ENCODE results near the gene TMCC1. TPM values are rescaled to one million over a fixed set of nuclear protein-coding genes. Genes with fewer than 3 reads are reported as not detected.
"Not testable (repeated sequence)": the region's sequence is repeated elsewhere in the genome, so short reads cannot be mapped to it uniquely, and the experiment has no call there.

The TMCC1 gene
- total RNA-seq, 2 experiments from 2014 or later: 15.2 TPM

- Mint-ChIP-seq H3K4me3 (no peak overlapping the region), H3K9me3 (no peaks in the 10 kb centered on the region), H3K4me1 (peaks cover 9% of the 10 kb centered on the region), H3K27me3 (no peaks in the 10 kb centered on the region), H3K27ac (no peak overlapping the region), H3K36me3 (no peaks in the 10 kb centered on the region)
- DNase-seq: no peak
Measured at GRCh38 chr3:129718201-129718600, 175.3 kb downstream of the TMCC1 start.

GRCh38 chr3:129715854-129716253 is 177.7 kb downstream of the TMCC1 start:
- H3K4me3 Mint-ChIP-seq: no peak overlapping the region
- DNase-seq: no peak
- H3K27me3 Mint-ChIP-seq: no peaks in the 10 kb centered on the region
- no peak overlapping the region for H3K27ac Mint-ChIP-seq
- H3K4me1 Mint-ChIP-seq: peaks cover 9% of the 10 kb centered on the region
- H3K36me3 Mint-ChIP-seq: no peaks in the 10 kb centered on the region
- H3K9me3 Mint-ChIP-seq: no peaks in the 10 kb centered on the region

- no peaks in the 10 kb centered on the region for H3K9me3 Mint-ChIP-seq
- peaks cover 4% of the 10 kb centered on the region for H3K4me1 Mint-ChIP-seq
- H3K4me3 Mint-ChIP-seq: no peak overlapping the region
- peaks cover 3% of the 10 kb centered on the region for H3K36me3 Mint-ChIP-seq
- no peak for DNase-seq
- H3K27ac Mint-ChIP-seq: no peak overlapping the region
- H3K27me3 Mint-ChIP-seq: no peaks in the 10 kb centered on the region
Measured at GRCh38 chr3:129708328-129708861, 185.1 kb downstream of the TMCC1 start.

GRCh38 chr3:129705274-129705673 is 188.2 kb downstream of the TMCC1 start:
- no peaks in the 10 kb centered on the region for H3K27me3 Mint-ChIP-seq
- no peak overlapping the region for H3K4me3 Mint-ChIP-seq
- H3K4me1 Mint-ChIP-seq: peaks cover 16% of the 10 kb centered on the region
- DNase-seq: no peak
- H3K36me3 Mint-ChIP-seq: peaks cover 6% of the 10 kb centered on the region
- no peaks in the 10 kb centered on the region for H3K9me3 Mint-ChIP-seq
- H3K27ac Mint-ChIP-seq: no peak overlapping the region

- Mint-ChIP-seq H3K27ac (no peak overlapping the region), H3K36me3 (peaks cover 6% of the 10 kb centered on the region), H3K4me3 (no peak overlapping the region), H3K4me1 (peaks cover 16% of the 10 kb centered on the region), H3K9me3 (no peaks in the 10 kb centered on the region), H3K27me3 (no peaks in the 10 kb centered on the region)
- no peak for DNase-seq
Measured at GRCh38 chr3:129703913-129704312, 189.6 kb downstream of the TMCC1 start.

- Mint-ChIP-seq H3K4me1 (peaks cover 16% of the 10 kb centered on the region), H3K9me3 (no peaks in the 10 kb centered on the region), H3K27me3 (no peaks in the 10 kb centered on the region), H3K36me3 (peaks cover 8% of the 10 kb centered on the region), H3K27ac (no peak overlapping the region), H3K4me3 (no peak overlapping the region)
- no peak for DNase-seq
Measured at GRCh38 chr3:129702934-129703712, 190.4 kb downstream of the TMCC1 start.

- no peak for DNase-seq
- H3K4me3 Mint-ChIP-seq: no peak overlapping the region
- no peaks in the 10 kb centered on the region for H3K27me3 Mint-ChIP-seq
- H3K36me3 Mint-ChIP-seq: peaks cover 27% of the 10 kb centered on the region
- H3K27ac Mint-ChIP-seq: no peak overlapping the region
- H3K9me3 Mint-ChIP-seq: peaks cover 8% of the 10 kb centered on the region
- peaks cover 16% of the 10 kb centered on the region for H3K4me1 Mint-ChIP-seq
Measured at GRCh38 chr3:129701161-129701560, 192.3 kb downstream of the TMCC1 start.

GRCh38 chr3:129699612-129700011 is 193.9 kb downstream of the TMCC1 start:
- no peak for DNase-seq
- Mint-ChIP-seq H3K4me3 (no peak overlapping the region), H3K36me3 (peaks cover 30% of the 10 kb centered on the region), H3K27me3 (no peaks in the 10 kb centered on the region), H3K27ac (no peak overlapping the region), H3K9me3 (peaks cover 12% of the 10 kb centered on the region), H3K4me1 (peaks cover 14% of the 10 kb centered on the region)

- no peak for DNase-seq
- Mint-ChIP-seq H3K4me1 (peaks cover 14% of the 10 kb centered on the region), H3K4me3 (no peak overlapping the region), H3K9me3 (peaks cover 12% of the 10 kb centered on the region), H3K27me3 (no peaks in the 10 kb centered on the region), H3K27ac (no peak overlapping the region), H3K36me3 (peaks cover 30% of the 10 kb centered on the region)
Measured at GRCh38 chr3:129699199-129699598, 194.3 kb downstream of the TMCC1 start.

- DNase-seq: no peak
- H3K9me3 Mint-ChIP-seq: peaks cover 12% of the 10 kb centered on the region
- H3K27ac Mint-ChIP-seq: no peak overlapping the region
- no peak overlapping the region for H3K4me3 Mint-ChIP-seq
- H3K27me3 Mint-ChIP-seq: no peaks in the 10 kb centered on the region
- H3K36me3 Mint-ChIP-seq: peaks cover 30% of the 10 kb centered on the region
- peaks cover 12% of the 10 kb centered on the region for H3K4me1 Mint-ChIP-seq
Measured at GRCh38 chr3:129697229-129697969, 196.1 kb downstream of the TMCC1 start.

- H3K4me3 Mint-ChIP-seq, H3K4me1 Mint-ChIP-seq, H3K27ac Mint-ChIP-seq, H3K27me3 Mint-ChIP-seq, DNase-seq: not testable (repeated sequence)
- Mint-ChIP-seq H3K36me3 (peaks cover 30% of the 10 kb centered on the region), H3K9me3 (peaks cover 12% of the 10 kb centered on the region)
Measured at GRCh38 chr3:129696430-129696829, 197.1 kb downstream of the TMCC1 start.

- peaks cover 27% of the 10 kb centered on the region for H3K36me3 Mint-ChIP-seq
- no peak overlapping the region for H3K4me3 Mint-ChIP-seq
- peaks cover 12% of the 10 kb centered on the region for H3K9me3 Mint-ChIP-seq
- no peaks in the 10 kb centered on the region for H3K27me3 Mint-ChIP-seq
- no peak for DNase-seq
- H3K27ac Mint-ChIP-seq: no peak overlapping the region
- H3K4me1 Mint-ChIP-seq: peaks cover 7% of the 10 kb centered on the region
Measured at GRCh38 chr3:129695230-129695629, 198.3 kb downstream of the TMCC1 start.

- Mint-ChIP-seq H3K27me3 (no peaks in the 10 kb centered on the region), H3K4me1 (peaks cover 7% of the 10 kb centered on the region), H3K27ac (no peak overlapping the region), H3K4me3 (no peak overlapping the region), H3K9me3 (peaks cover 12% of the 10 kb centered on the region), H3K36me3 (peaks cover 27% of the 10 kb centered on the region)
- DNase-seq: no peak
Measured at GRCh38 chr3:129694228-129694627, 199.3 kb downstream of the TMCC1 start.

- no peak for DNase-seq
- Mint-ChIP-seq H3K27ac (no peak overlapping the region), H3K4me3 (no peak overlapping the region), H3K4me1 (peaks cover 7% of the 10 kb centered on the region), H3K36me3 (peaks cover 22% of the 10 kb centered on the region), H3K27me3 (no peaks in the 10 kb centered on the region), H3K9me3 (peaks cover 8% of the 10 kb centered on the region)
Measured at GRCh38 chr3:129692743-129693142, 200.8 kb downstream of the TMCC1 start.

- H3K4me3 Mint-ChIP-seq: no peak overlapping the region
- H3K36me3 Mint-ChIP-seq: peaks cover 5% of the 10 kb centered on the region
- no peaks in the 10 kb centered on the region for H3K27me3 Mint-ChIP-seq
- DNase-seq: no peak
- peaks cover 10% of the 10 kb centered on the region for H3K4me1 Mint-ChIP-seq
- no peak overlapping the region for H3K27ac Mint-ChIP-seq
- peaks cover 3% of the 10 kb centered on the region for H3K9me3 Mint-ChIP-seq
Measured at GRCh38 chr3:129690963-129691362, 202.5 kb downstream of the TMCC1 start.
